Stimulated activated CD4-positive, alpha-beta T cell treated with anti-CD3 and anti-CD28 coated beads, Interleukin-1b, Interleukin-23, amount 100 ng/mL, for 24 hours (primary cell): ENCODE measurements around the gene DGKQ.
"Not testable (repeated sequence)": the region's sequence is repeated elsewhere in the genome, so short reads cannot be mapped to it uniquely, and the experiment has no call there.

Source experiments
- DNase-seq, 4 experiments: peaks; one replicate each; pipeline ENCODE4 v3.0.0-alpha.2; 2020; ENCODE audit warnings: low read depth in 4 of 4, low spot score in 1 of 4

The DGKQ gene

DNA sequence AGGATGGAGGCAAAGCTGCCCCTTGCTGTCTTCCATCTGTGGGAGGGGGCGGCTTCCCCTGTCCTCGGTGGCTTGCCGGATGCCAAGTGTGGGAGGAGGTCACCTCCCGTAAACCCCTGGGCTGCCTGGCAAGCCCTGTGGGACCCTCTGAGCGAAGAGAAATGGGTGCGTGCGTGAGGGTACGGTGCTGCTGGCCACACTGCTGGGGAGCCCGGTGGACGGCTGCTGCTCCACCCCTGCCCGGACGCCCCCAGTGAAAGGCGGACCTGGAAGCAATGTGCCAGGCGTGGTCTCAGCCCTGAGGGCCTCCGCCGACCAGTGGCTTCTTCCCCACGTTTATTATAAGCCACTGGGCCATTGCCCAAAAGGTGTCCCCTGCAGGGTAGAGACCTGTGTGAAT, 8.9 kb upstream of the DGKQ start:
- no peak for DNase-seq

DNA sequence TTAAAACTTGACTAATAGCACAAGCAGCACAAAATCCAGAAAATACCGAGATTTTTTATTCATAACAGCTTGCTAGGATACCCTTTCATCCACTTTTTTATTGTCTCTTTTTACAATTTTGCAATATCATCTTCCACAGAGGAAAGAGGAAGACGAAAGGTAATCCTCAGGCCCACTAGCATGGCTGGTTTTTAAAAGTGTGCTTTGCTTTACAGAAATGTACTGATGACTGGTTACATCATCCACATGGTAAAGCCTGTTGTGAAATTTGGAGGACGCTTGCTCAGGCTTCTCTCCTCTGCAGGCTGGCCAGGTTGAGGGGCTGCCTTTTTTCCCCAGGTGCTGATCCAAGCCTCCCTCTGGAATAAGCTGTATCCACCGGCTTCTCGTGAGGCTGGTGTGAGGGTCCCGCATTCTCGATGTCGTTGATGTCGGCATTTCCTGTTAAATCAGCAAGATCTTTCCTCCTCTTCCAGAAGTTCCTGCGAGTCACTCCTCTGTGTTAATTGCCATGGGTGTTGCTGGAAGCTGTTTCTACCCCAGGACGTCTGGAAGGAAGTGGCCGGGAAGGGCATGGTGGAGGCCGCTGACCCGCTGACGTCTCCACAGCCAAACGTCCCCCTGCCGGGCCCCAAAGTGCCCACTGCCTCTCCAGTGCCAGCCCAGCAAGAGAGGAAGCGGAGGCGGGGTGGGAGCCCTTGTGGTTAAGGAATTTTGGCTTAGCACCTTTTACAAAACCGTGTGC, 5.8 kb upstream of the DGKQ start:
- no peak for DNase-seq

DNA sequence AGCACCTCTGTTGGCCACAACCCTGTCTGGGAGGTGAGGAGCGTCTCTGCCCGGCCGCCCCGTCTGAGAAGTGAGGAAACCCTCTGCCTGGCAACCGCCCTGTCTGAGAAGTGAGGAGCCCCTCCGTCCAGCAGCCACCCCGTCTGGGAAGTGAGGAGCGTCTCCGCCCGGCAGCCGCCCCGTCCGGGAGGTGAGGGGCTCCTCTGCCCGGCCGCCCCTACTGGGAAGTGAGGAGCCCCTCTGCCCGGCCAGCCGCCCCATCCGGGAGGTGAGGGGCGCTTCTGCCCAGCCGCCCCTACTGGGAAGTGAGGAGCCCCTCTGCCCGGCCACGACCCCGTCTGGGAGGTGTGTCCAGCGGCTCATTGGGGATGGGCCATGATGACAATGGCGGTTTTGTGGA, 2.6 kb upstream of the DGKQ start:
- DNase-seq = not testable (repeated sequence)

DNA sequence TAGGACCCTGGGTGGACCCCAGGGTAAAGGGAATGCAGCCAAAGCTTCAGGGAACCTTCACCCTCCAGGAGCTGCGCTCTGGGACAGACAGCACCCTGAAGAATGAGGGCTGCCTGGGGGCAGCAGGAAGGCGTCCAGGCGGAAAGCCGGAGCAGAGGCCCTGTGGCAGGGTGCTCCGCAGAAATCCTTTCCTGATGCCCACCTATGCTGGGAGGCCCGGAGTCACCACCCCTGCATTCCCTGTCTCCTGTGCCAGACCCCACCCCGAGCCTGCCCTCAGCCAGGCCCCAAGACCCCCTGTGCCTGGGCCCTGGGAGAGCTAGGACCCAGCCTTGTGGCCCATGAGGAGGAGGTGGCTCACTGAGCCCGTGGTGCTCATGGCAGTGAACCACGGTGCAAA, 1.3 kb upstream of the DGKQ start:
- DNase-seq = no peak

DNA sequence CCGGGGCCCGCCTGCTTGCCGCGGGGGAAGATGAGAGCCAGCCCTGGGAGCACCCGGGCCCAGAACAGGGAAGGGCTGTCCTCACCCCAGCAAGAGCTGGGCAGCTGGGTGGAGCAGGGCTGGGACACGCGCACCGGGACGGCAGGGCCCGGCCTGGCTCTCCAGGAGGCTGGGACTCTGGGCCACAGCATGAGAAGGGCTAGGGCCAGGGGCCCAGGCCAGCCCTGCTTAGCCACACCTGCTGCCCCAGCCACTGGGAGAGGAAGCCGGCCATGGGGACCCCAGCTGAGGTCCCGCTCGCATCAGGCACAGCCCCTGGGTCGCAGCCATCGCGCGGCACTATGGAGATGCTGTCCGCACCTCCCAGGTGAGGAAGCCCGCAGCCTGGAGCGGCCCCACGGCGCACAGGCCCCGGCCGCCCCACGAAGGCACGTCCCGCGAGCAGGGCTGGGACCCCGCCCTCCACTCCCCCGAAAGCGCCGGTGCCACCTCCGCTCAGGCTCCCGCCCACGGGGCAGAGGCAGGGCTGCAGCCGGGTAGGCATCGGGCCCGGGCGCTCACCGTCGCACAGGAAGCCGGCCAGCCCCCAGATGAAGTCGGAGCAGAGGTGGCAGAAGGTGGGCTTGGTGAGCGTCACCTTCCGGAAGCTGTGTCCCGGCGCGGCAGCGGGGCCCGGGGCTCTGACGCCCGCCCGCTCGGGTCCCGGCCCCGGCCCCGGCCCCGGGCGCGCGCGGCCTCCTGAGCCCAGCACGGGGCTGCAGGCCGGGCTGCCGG, 531 bp downstream of the DGKQ start:
- DNase-seq = peak; percentile 17 to 48 (median 30)

DNA sequence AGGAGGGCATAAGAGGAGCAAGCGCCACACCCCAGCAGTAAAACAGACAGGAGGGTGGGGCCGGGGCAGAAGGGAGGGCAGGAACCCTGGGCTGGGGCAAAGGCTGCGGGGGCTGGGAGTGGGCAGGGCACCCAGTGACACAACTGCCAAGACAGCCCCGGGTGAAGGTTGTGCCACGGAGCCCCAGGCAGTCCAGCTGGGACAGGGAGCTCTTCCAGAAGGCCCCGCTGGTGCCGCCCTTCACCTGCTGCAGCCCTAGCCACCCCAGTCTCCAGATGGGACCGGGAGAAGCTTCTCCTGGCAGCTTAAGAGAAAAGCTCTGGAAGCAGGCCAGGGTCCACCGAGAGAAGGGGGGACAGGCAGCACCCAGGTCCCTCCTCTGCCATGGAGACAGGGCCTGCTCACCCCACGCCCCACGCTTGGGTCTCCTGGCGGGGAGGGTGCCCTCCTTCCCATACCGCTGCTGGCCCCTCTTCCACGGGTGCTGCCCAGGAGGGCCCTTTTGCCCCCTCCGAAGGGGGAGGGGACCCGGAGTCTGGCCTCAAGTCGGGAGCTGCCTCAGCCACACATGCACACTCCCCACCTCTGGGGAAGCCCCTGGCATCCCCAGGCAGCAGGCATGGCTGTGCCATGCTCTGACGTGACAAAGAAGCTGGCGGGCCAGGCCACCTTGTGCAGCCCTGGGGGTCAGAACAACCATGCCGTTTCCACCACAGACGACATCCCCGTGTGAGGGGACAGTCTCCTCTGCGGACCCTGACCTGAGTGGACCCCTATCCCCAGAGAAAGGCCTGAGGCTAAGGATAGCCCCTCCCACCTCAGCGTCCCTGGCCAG, 1.5 kb downstream of the DGKQ start:
- no peak for DNase-seq

DNA sequence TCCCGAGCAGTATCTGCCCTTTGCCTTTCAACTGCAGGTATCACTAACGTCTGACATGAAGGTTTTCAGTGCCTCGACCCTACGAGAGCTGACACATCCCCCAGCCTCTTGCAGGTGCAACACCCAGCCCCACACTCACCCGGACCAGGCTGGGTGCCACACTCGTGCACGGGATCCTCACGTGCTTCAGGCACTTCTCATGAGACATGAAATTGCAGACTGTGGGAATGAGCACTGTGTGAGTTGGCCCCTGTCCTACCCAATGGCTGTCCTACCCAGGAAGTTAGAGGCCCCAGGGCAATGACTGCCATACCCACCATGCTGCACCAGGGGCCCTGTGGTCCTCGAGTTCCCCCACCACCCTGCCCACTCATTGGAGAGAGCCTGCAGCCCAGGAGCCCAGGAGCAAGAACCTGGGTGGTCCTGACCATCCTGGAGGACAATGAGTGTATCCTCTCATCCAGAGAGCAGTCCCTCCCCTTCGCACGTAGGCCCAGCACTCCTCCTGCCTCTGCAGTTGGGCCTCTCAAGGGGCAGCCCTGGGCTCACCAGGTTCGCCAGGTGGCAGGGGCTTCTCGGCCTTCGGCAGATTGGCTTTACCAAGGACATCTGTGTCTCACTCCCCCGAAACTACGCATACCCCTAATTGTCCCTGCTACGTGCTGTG, 2.4 kb downstream of the DGKQ start:
- no peak for DNase-seq

DNA sequence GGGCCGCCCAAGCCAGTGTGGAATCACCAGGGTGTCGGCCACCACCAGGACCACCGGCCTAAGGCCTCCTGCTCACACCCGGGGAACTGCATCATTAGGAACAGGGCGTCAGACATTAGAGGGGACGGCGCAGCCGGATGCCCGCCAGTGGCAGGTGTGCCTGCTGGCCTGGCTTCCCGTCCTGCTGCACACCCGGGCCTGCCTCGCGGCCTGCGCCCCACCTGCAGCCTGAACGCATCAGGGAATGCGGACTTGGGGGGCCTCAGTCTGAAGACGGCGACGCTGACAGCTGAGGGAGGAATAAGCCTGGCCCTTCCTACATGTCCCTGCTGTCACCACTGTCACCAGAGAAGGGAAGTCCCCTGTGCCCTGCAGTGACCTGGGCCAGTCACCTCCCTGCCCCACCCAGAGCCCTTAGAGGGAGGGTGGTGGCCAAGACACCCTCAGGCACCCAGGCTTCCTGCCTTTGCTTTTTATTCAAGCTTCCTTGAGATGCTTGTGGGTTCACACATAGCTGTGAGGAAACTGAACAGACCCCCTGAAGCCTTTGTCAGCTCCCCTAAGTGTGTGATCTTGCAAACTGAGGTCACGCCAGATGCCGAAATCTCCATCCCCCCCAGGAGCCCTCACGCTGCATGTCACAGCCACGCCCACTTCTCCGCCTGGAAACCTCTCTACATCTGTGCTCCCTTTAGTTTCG, 3.2 kb downstream of the DGKQ start:
- no peak for DNase-seq

DNA sequence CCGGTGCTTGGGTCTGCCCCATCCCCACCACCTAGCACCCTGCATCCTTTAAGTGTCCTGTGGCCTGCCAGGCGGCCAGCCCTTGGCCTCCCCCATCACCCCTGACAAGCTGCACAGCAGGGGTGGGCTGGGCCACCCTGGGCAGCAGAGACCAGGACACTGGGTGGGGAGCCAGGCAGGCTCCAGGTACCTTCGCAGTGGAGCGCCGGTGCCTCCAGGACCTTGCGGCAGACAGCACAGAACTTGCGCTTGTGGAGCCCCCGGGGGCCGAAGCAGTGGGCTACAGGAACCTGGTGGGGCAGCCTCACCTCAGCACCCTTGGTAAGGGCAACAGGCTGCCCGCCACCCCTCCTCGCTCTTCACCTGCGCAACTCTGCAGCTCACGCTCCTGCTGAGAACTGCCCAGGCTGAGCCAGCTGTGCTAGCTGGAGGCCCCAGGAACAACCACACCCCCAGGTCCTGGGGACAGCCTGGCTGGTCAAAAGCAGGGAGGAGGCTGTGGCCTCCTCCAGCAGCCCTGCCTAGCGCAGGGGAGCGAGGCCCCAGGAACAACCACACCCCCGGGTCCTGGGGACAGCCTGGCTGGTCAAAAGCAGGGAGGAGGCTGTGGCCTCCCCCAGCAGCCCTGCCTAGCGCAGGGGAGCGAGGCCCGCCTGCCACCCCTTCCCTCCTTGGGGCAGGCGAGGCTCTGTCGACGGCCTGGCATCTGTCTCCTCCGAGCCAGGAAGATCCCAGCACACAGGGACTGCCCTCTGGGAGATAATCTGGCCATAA, 4.6 kb downstream of the DGKQ start:
- no peak for DNase-seq

DNA sequence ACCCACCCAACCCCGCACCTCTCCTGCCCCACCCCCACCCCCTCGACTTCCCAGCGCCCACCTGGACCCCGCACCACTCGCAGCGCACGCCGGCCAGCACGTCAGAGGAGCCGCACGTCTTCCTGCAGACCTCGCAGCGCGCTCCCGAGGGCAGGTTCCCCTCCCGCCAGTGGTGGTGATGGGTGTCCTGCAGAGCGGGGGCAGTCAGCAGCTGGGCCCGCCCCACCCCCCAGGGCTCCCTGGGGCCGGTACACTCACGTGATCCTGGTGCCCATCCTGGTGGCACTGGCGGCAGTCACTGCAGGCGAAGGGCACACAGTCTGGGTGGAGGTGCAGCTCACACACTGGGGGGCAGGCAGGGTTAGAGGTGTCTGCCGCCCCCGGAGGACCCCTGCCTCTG, 5.1 kb downstream of the DGKQ start:
- DNase-seq = no peak

DNA sequence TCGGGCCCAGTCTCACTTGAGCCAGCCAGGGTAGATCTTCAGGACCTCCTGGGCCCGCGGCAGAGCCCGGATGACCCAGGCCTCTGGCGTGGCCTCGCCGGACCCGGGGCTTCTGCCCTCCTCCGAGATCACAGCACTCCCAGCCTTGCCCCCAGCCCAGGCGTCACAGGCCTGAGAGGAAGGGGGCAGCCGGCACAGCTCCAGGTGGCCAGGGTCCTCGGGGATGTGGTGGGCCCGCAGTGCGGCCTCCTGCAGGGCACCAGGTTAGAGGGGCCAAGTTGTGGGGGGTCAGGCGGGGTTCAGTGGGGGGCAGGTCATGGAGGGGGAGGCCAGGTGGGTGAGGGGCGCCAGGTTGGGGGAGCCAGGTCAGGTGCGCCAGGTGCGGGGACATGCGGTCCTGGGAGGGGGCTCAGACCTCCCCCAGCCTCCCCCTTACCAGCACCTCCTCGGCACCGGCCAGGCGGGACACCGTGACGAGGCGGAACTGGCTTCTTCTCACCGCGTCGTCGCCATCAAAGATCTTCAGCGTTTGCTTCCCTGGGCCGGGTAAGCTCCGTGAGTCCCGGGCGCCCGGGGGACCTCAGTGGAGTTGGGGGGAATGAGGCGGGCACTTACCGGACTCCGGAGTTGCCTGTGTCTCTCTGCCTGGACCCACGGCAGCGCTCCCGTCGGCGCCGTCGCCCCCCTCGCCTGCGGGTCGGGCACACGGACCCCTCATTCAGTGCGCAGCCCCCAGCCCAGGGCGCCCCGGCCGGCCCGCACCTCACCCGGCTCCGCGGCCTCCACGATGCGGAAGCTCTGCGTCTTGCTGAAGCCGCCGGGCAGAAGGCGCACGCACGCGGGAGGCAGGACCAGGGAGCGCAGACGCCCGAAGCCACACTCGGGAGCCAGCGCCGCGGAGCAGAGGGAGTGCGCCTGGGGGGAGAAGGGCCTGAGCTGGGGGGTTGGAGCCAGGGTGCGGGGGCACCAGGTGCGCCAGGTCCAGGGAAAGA, 6.0 kb downstream of the DGKQ start:
- no peak for DNase-seq

DNA sequence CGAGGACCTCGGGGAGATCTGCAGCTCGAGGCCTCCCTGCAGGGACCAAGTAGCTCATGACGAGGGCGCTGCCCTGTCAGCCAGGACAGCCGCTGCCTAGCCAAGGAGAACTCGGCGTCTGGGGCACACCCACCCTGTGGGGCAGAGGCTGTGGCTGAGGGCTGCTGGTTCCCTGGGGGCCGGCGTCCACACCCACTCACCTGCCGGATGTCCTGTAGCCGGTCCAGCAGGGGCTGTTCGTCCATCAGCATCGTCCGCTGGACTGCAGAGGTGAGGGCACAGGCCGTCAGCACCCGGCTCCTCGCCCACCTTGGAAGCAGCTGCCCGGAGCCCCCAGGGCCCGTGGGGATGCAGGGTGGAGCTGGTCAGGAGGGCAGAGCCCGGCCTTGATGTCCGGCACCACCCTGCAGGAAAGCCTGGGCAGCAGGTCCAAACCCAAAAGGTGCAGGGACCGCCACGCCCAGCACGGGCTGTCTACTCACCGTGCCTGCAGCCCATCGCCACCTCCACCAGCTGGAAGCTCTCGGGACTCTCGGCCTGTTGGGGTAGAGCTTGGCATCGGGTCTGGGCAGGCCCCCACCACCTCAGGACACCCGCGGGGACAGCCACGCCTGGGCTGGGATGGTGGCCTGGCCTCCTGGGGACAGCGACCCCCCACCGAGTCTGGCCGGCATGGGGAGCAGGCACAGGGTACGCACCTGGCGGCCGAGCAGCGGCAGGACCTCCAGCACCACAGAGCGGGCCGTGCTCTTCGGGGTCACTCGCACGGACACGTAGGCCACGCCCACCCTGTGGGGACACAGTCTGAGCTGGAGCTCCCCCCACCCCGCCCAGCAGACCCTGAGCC, 6.9 kb downstream of the DGKQ start:
- no peak for DNase-seq

DNA sequence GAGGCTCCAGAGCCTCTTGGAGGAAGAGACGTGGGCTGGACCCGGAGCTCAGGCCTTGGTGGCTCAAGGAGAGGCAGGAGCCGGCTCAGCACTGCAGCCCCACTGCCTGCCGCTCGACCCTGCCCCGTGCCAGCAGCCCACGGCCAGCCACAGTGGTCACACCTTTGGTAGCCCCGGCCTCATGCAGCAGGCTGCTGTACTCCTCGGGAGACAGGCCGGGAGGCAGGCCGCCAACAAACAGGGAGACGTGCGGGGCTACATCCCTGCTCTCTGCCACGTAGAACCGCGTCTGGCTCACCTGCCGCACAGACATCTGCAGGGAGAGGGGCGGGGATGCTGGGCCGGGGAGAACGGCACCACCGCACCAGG, 7.6 kb downstream of the DGKQ start:
- no peak for DNase-seq

DNA sequence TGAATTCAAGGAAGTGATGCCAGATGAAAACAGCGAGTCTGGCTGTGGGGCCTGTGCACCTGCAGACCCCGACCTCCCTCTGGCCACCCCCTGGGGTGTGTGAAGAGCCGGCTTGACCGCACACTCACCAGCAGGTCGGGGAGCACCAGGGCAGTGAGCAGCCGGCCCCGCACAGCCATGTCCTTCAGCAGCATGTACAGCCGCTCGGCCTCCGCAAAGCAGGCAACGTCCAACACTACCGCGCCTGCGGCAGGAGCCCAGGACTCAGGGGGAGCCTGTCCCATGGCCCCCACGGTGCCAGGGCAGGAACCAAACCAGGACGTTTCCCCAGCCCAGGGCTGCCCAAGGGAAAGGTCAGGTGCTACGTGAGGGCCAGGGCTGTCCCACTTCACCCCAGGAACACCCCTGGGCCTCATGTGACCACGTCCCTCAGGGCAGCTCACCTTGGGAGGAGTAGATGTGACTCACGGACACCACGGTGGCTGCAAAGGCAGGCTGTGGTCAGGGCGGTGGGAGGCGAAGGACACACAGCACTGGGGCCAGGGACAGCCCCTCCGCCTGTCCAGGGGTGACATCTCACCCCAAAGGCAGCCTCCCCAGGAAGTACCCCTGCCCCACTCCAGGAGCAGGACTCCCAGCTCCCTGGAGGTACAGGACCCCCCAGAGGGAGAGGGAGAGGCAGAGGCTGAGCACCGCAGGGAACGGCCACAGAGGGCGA, 8.2 kb downstream of the DGKQ start:
- no peak for DNase-seq

DNA sequence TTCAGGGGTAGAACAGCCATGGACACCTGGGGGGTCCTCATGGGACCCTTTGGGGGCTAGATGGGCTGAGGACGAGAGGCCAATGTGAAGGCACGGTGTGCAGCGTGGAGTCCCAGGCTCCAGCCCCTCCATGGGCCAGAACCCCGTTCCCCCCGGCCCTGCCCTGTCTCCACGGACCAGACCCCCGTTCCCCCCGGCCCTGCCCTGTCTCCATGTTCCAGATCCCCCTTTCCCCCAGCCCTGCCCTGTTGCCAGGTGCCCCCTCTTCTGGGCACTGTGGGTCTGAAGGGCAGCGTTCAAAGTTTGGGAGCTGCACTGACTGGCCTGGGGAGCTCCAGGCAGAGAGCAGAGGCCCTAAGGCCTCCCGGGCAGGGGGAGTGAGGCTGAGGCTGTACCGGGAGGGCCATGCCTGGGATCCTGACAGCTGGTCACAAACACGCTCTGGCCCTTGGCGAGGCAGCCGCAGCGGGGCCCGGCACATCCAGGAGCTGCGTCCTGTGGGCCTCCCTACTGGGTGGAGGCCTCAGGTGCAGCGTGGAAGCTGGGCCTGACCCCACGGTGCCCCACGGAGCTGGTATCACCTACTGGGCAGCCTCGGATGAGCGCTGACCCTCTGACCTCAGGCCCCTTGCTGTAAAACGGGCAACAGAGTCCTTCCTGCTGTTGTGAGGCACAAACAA, 8.9 kb downstream of the DGKQ start:
- no peak for DNase-seq
